Astrocyte of the cerebellum (primary cell): ENCODE data around the gene PRICKLE2.

ENCODE experiments used
- DNase-seq: peaks from one replicate; pipeline ENCODE4 v3.0.0-alpha.2; 2011; ENCODE audit warnings: low read depth
- H3K4me3 ChIP-seq: 2 replicates; pipeline ENCODE4 v1.5.1; 2011; ENCODE audit warnings: mild to moderate bottlenecking, low read depth, low read length, moderate library complexity
- in situ Hi-C: cut with HindIII; loops from 2 replicates; pipeline ENCODE4 v1.10.0; 2017; ENCODE audit warnings: low sequenced_read_pairs
- TF ChIP-seq, protein P1 (sequence below): IDR thresholded peaks from 2 replicates; pipeline ENCODE4 v1.5.1; 2012; ENCODE audit warnings: low read length, low read depth, moderate library complexity, mild to moderate bottlenecking; ENCODE audit errors: missing control alignments

PRICKLE2 gene

DNA sequence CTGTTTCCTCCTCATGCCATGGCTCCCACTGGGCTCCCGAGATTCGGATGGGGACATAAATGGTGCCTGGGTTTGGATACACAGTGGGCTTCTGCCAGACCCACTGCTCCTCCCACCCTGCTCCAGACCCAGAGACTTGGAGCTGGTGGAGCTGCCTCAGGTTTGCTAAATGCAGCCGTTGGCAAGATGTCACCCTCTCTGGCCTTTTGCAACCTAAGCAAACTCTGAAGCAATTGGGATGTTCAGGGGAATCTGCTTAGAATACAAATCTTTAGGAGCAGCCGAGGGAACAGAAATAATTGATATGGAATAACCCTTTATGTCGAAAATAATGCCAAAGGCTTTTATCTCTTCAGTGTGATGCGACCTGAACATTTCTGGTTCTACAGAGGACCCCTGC, 33.4 kb downstream of the PRICKLE2 start:
- TF ChIP-seq, protein P1, sequence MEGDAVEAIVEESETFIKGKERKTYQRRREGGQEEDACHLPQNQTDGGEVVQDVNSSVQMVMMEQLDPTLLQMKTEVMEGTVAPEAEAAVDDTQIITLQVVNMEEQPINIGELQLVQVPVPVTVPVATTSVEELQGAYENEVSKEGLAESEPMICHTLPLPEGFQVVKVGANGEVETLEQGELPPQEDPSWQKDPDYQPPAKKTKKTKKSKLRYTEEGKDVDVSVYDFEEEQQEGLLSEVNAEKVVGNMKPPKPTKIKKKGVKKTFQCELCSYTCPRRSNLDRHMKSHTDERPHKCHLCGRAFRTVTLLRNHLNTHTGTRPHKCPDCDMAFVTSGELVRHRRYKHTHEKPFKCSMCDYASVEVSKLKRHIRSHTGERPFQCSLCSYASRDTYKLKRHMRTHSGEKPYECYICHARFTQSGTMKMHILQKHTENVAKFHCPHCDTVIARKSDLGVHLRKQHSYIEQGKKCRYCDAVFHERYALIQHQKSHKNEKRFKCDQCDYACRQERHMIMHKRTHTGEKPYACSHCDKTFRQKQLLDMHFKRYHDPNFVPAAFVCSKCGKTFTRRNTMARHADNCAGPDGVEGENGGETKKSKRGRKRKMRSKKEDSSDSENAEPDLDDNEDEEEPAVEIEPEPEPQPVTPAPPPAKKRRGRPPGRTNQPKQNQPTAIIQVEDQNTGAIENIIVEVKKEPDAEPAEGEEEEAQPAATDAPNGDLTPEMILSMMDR, result no peak
- DNase-seq, result no peak
- in situ Hi-C loops, result no loop called here
- H3K4me3 ChIP-seq, result no peak overlapping the region

DNA sequence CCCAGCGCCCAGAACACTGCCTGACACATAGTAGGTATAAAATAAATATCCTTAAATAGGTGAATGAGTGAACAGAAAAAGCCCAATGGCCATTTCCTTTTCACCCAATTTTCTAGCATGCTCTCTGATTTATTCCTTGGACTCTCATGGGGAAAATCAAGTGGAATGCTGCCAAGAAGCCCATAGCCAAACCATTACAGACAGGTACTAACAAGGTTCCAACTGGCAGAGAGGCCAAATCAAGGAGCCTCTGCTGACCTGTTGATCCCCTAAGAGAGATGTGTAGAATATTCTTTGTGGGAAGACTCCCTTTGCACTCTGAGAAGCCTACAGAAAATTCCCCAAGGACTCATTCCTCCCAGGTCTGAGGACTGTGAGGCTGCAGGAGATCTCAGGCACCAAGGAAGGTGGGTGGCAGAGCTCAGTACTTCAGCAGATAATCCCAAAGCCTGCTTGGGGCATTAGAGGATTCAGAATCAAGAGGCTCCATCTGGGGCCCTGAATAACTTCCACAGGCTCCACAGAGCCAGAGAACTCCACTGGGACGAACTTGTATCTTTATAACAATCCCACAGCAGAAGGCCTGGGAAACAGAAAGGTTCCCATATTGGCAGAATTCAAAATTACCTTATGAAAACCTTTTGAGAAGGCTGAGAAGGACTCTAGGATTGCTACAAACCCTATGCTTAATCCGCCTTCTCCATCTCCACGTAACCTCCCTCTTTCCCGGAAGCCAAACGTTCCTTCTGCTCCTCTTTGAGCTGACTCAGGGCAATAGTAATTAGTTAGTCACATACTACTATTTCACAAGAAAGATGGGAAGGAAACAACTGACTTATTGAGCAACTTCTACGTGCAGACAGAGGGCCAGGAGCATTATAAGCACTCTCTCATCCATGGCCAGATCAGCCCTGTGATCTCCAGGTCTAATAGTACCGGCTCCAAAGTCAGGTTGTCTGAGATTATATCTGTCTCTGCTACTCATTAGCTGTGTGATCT, 34.5 kb downstream of the PRICKLE2 start:
- TF ChIP-seq, protein P1, result no peak

DNA sequence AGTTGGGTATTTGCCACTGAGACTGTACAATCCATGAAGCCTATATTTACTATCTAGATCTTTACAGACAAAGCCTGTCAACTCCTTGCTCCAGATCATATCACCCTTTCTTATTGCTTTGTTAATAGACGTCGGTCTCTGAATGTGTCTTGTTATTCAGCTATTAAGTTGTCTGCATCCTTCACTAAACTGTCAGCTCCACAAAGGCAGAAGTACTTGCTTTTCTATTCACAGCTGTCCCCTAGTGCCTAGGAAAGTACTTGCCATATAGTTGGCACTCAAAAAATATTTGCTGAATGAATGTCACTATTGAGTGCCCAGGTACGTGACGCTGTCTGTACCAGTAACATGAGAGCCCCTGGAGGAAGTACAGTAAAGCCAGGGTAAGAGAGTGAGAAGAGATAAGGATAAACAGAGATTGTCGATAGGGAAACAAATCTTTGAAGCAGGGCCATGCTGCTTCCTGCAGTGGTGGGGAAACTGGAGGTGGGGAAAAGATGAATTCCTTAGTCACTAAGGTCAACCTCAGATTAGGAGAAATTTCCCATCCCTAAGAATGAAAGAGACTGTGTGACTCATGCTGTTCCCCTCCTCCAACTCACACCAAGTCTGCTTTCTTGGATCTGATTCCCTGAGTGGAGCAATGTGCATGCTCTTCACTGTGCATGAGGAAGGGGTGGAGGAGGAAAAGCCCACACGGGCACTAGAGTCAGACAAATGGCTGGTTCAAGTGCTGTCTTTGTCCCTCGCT, 36.3 kb downstream of the PRICKLE2 start:
- in situ Hi-C loops, result loop anchor here (10.0 kb wide), 1 partner anchor 154 kb away; no protein-coding TSS in a partner anchor
- DNase-seq, result peak; percentile 68
- TF ChIP-seq, protein P1, result no peak
- no peak overlapping the region for H3K4me3 ChIP-seq

More for the DNA sequence above, 34.5 kb downstream of the PRICKLE2 start:
- no peak overlapping the region for H3K4me3 ChIP-seq
- DNase-seq, result no peak
- in situ Hi-C loops, result no loop called here

DNA sequence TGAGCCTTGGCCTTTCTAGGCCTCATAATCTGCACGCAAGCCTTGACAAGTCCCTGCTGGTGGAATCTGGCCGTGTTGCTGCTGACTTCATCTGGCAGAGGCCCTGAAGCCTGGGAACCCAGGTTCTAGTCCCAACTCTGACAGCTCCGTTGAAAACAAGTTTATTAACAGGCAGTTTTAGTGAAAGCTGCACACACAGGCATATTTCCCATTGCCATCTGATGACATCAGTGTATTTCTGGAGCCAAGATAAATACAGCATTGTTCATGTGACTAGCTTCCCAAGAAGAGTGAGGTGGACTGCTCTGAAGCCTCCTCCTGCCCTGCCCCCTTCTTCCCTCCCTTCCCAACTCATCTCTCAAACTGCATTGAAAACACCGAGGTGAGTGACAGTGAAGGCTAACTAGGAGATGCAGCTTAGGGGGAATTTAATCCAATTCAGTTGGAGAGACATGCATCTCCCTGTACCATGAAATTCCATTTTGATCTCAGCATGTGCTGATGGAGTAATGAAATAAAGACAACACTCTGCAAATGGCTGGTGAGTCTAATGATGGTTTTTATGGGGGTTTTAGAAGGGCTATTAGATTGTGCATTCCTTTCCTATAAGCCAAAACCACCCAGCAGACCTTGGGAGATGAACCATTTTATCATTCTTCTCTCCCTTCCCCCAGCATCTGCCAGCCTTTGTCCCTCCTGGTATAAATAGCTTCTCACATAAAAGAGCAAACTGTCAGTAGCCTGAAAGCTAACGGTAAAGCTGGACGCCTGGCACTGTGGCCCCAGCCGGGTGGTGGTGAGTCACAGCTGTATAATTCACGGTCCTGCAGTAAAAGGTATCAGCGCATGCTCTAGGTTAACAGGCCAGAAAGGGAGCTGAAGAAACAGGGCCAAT, 38.0 kb downstream of the PRICKLE2 start:
- DNase-seq, result peak; percentile 95
- TF ChIP-seq, protein P1, result peak; percentile 2
- in situ Hi-C loops, result loop anchor here (10.0 kb wide), 1 partner anchor 153 kb away; no protein-coding TSS in a partner anchor

DNA sequence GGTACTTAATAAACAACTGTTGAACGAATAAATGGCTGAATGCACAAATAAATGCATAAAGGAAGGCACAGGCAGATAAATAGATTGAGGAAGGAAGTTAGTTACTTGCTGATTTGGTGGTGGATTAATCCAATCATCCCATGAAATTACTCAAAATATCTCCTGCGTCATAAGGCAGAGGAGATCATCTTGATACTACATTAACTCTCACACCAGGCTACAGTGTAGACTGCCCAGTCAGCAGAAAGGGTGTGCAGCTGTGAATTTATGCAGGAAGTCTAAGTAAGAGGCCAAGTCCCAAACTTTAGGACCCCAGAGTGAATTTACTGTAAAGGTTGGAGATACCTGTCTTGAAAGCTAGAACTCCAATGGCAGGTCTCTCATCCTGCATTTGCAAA, 38.6 kb downstream of the PRICKLE2 start:
- TF ChIP-seq, protein P1, result no peak
- in situ Hi-C loops, result loop anchor here (10.0 kb wide), 1 partner anchor 152 kb away; no protein-coding TSS in a partner anchor
- DNase-seq, result no peak
- no peak overlapping the region for H3K4me3 ChIP-seq

More for the DNA sequence above, 38.0 kb downstream of the PRICKLE2 start:
- no peak overlapping the region for H3K4me3 ChIP-seq
